DND-41 (cell line): ENCODE measurements around the gene GCNT4.

Experiments used
- ATAC-seq: fragments of 200-7000 bp; cut with Tn5 transposase; 3 replicates; pipeline ENCODE4 v1.9.1; 2021; ENCODE audit warnings: low read depth; ENCODE audit not compliant: insufficient read depth
- DNase-seq: peaks from one replicate; pipeline ENCODE4 v3.0.0-alpha.2; 2020
- H2AFZ ChIP-seq: 2 replicates; pipeline ENCODE4 v1.6.0; 2012; ENCODE audit warnings: low read depth, low read length
- H3K27ac ChIP-seq: 2 replicates; pipeline ENCODE4 v1.5.1; 2012; ENCODE audit warnings: low read length, inconsistent platforms
- H3K27me3 ChIP-seq: fragments of 200-600 bp; sonication (generic); 2 replicates; pipeline ENCODE4 v1.6.0; 2012; ENCODE audit warnings: low read length, mild to moderate bottlenecking, inconsistent platforms; ENCODE audit not compliant: insufficient read depth, poor library complexity
- H3K36me3 ChIP-seq: 2 replicates; pipeline ENCODE4 v1.5.1; 2012; ENCODE audit warnings: low read length, inconsistent platforms; ENCODE audit not compliant: insufficient read depth
- H3K4me1 ChIP-seq: 2 replicates; pipeline ENCODE4 v1.5.1; 2012; ENCODE audit warnings: mild to moderate bottlenecking, low read length; ENCODE audit not compliant: insufficient read depth
- H3K4me2 ChIP-seq: 2 replicates; pipeline ENCODE4 v1.6.0; 2012; ENCODE audit warnings: mild to moderate bottlenecking, moderate library complexity, low read length, inconsistent platforms; ENCODE audit not compliant: insufficient read depth
- H3K4me3 ChIP-seq, 2 experiments: fragments of 200-600 bp in 1 of 2; shearing (Covaris generic) in 1 of 2; 2 replicates each; pipeline ENCODE4 v1.5.1; 2012 to 2016; ENCODE audit warnings: inconsistent platforms in 2 of 2, low read length in 2 of 2, mild to moderate bottlenecking in 2 of 2, low read depth in 1 of 2, moderate library complexity in 1 of 2
- H3K79me2 ChIP-seq: 2 replicates; pipeline ENCODE4 v1.6.0; 2012; ENCODE audit warnings: low read length, inconsistent platforms; ENCODE audit not compliant: insufficient read depth
- H3K9ac ChIP-seq: 2 replicates; pipeline ENCODE4 v1.6.0; 2012; ENCODE audit warnings: low read depth, mild to moderate bottlenecking, inconsistent platforms, low read length, moderate library complexity
- H3K9me3 ChIP-seq: 2 replicates; pipeline ENCODE4 v1.5.1; 2012; ENCODE audit warnings: low read length, moderate library complexity, mild to moderate bottlenecking, inconsistent platforms; ENCODE audit not compliant: insufficient read depth, severe bottlenecking
- H4K20me1 ChIP-seq: 2 replicates; pipeline ENCODE4 v1.6.0; 2012; ENCODE audit warnings: low read length; ENCODE audit not compliant: insufficient read depth
- EZH2 ChIP-seq: IDR thresholded peaks from 3 replicates; pipeline ENCODE4 v1.6.1; 2012; ENCODE audit warnings: borderline replicate concordance, low read depth, mild to moderate bottlenecking, moderate library complexity, low read length, inconsistent platforms; ENCODE audit not compliant: severe bottlenecking
- TF ChIP-seq, protein P1 (sequence below): IDR thresholded peaks from 2 replicates; pipeline ENCODE4 v1.5.1; 2012; ENCODE audit warnings: borderline replicate concordance, low read length, moderate library complexity, mild to moderate bottlenecking; ENCODE audit not compliant: poor library complexity, severe bottlenecking; ENCODE audit errors: extremely low read depth

The GCNT4 gene

DNA sequence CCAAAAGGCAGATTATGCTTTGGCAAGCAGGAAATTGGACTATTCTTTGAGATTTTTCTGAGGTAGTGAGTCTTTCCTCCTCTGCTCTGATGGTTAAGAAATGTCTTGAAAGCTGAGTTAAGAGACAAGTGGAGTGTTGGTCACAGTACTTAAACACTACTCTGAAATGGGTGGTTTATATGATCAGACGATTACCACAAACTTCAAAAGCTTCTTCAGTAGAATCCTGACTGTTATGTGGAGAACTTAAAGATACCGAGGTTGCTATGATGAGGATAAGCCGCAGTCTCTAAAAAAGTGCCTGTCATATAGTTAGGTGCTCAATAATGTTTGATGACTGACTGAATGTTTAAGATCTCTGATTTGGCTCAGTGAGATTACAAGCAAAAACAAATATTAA lies 24.3 kb downstream of the GCNT4 start:
- Histone ChIP-seq H3K4me2 (no peak overlapping the region), H3K9me3 (no peaks in the 10 kb centered on the region), H3K36me3 (no peaks in the 10 kb centered on the region), H4K20me1 (no peaks in the 10 kb centered on the region), H3K4me1 (no peaks in the 10 kb centered on the region), H3K27ac (no peak overlapping the region), H3K27me3 (no peaks in the 10 kb centered on the region), H3K4me3 (no peak overlapping the region), H2AFZ (no peak overlapping the region), H3K9ac (no peak overlapping the region), H3K79me2 (no peaks in the 10 kb centered on the region)
- ATAC-seq: no peak
- DNase-seq: no peak
- TF ChIP-seq EZH2: no peak
- TF ChIP-seq, protein P1, sequence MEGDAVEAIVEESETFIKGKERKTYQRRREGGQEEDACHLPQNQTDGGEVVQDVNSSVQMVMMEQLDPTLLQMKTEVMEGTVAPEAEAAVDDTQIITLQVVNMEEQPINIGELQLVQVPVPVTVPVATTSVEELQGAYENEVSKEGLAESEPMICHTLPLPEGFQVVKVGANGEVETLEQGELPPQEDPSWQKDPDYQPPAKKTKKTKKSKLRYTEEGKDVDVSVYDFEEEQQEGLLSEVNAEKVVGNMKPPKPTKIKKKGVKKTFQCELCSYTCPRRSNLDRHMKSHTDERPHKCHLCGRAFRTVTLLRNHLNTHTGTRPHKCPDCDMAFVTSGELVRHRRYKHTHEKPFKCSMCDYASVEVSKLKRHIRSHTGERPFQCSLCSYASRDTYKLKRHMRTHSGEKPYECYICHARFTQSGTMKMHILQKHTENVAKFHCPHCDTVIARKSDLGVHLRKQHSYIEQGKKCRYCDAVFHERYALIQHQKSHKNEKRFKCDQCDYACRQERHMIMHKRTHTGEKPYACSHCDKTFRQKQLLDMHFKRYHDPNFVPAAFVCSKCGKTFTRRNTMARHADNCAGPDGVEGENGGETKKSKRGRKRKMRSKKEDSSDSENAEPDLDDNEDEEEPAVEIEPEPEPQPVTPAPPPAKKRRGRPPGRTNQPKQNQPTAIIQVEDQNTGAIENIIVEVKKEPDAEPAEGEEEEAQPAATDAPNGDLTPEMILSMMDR: no peak

DNA sequence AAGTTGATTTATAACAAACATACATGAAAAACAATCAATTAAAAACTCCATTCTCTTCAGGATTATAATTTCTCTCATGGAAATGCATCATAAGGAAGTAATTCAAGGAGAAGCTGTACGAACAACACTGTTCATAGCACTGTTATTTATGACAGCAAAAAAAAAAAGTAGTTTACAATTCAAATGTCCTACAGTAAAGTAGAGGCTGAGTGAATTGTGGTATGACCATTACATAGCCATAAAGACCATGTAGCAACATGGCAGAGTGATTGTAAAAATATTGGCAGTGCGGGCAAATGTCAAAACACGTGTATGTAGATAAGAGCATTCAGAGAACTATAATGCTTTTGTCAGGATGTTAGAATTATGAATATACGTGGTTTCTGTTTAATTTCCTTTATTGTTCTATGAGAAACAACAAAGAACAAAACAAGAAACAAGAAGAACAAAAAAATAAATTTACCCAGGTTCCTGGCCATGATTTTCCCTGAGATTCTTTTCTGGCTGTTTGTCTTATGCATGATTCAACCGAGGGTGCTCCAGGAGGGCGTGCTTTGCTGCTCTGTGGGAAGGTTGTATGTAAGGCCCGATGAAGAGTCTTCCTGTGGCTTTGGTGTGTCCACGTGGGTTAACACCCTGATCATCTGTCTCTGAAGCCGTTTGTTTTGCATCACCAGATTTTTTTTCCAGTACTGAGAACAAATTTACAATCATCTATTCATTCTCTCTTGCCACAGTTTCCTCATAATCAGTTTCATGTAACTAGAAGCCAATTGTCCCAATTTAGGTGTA lies 28.8 kb downstream of the GCNT4 start:
- Histone ChIP-seq H4K20me1 (no peaks in the 10 kb centered on the region), H3K4me2 (no peak overlapping the region), H2AFZ (no peak overlapping the region)

DNA sequence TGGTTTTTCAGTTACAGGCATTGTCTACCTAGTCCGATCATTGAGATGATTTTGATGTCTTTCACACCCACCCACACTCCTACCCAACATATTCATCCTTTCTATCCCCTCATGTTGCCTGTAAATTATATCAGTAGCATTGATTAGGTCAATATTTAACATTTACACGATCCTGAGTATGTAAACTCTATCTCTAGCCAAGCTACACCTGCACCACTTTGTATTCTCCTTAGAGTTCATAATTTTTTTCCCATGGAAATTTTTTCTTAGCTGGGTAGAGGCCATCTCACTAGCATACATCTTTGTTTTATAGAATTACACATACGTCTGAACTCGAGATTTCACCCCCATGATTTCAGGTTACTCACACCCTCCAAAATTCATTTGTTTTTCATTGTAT lies 30.6 kb downstream of the GCNT4 start:
- Histone ChIP-seq H3K4me2 (no peak overlapping the region), H3K27ac (no peak overlapping the region), H3K27me3 (no peaks in the 10 kb centered on the region), H3K36me3 (no peaks in the 10 kb centered on the region), H4K20me1 (no peaks in the 10 kb centered on the region), H2AFZ (no peak overlapping the region), H3K9ac (no peak overlapping the region), H3K79me2 (no peaks in the 10 kb centered on the region), H3K4me3 (no peak overlapping the region), H3K9me3 (no peaks in the 10 kb centered on the region), H3K4me1 (no peaks in the 10 kb centered on the region)
- TF ChIP-seq, protein P1: no peak
- TF ChIP-seq EZH2: no peak
- DNase-seq (no peak), ATAC-seq (no peak)

More for the DNA sequence above, 28.8 kb downstream of the GCNT4 start:
- no peaks in the 10 kb centered on the region for H3K36me3 ChIP-seq
- no peaks in the 10 kb centered on the region for H3K4me1 ChIP-seq
- DNase-seq: no peak
- no peaks in the 10 kb centered on the region for H3K27me3 ChIP-seq
- H3K27ac ChIP-seq: no peak overlapping the region
- H3K9me3 ChIP-seq: no peaks in the 10 kb centered on the region
- ATAC-seq: no peak
- no peak for TF ChIP-seq EZH2
- TF ChIP-seq, protein P1: no peak
- no peak overlapping the region for H3K4me3 ChIP-seq
- no peak overlapping the region for H3K9ac ChIP-seq
- no peaks in the 10 kb centered on the region for H3K79me2 ChIP-seq
